Measurements from ENCODE around the gene PHACTR3. TPM values are rescaled to one million over a fixed set of nuclear protein-coding genes. Genes with fewer than 3 reads are reported as not detected.

Gene PHACTR3
- total RNA-seq, 4 donors from 2014 or later: 5.4 to 15.9 (median 10.0) TPM

GRCh38 chr20:59709636-59710035, 105.3 kb downstream of the PHACTR3 start:
- no peak for DNase-seq (ENCODE audit: low spot score in 2 of 2)
- no peak overlapping the region for H3K4me3 ChIP-seq
- WGBS, 2 donors: 58 to 75% methylated on average over 1 of the region's 1 CpG
- H3K4me1 ChIP-seq: no peaks in the 10 kb centered on the region
- H3K27ac ChIP-seq: no peak overlapping the region
- no peaks in the 10 kb centered on the region for H3K36me3 ChIP-seq
- H3K9me3 ChIP-seq: peaks cover 0 to 28% (median 0%) of the 10 kb centered on the region in 4 donors
- TF ChIP-seq, protein P1, sequence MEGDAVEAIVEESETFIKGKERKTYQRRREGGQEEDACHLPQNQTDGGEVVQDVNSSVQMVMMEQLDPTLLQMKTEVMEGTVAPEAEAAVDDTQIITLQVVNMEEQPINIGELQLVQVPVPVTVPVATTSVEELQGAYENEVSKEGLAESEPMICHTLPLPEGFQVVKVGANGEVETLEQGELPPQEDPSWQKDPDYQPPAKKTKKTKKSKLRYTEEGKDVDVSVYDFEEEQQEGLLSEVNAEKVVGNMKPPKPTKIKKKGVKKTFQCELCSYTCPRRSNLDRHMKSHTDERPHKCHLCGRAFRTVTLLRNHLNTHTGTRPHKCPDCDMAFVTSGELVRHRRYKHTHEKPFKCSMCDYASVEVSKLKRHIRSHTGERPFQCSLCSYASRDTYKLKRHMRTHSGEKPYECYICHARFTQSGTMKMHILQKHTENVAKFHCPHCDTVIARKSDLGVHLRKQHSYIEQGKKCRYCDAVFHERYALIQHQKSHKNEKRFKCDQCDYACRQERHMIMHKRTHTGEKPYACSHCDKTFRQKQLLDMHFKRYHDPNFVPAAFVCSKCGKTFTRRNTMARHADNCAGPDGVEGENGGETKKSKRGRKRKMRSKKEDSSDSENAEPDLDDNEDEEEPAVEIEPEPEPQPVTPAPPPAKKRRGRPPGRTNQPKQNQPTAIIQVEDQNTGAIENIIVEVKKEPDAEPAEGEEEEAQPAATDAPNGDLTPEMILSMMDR (IDR thresholded peaks at IDR 0.05): no peak
- TF ChIP-seq POLR2A (IDR thresholded peaks at IDR 0.05): no peak
- TF ChIP-seq EP300 (IDR thresholded peaks at IDR 0.05): no peak
- H3K27me3 ChIP-seq: no peaks in the 10 kb centered on the region

- Histone ChIP-seq H3K27ac (no peak overlapping the region), H3K27me3 (peaks cover 0 to 10% of the 10 kb centered on the region in 2 donors), H3K36me3 (no peaks in the 10 kb centered on the region), H3K9me3 (peaks cover 0 to 11% (median 0%) of the 10 kb centered on the region in 4 donors), H3K4me3 (no peak overlapping the region), H3K4me1 (no peaks in the 10 kb centered on the region)
- DNase-seq (ENCODE audit: low spot score in 2 of 2): no peak
- TF ChIP-seq POLR2A (IDR thresholded peaks at IDR 0.05) (no peak), EP300 (IDR thresholded peaks at IDR 0.05) (no peak)
- TF ChIP-seq, protein P1 (IDR thresholded peaks at IDR 0.05): no peak
Measured at GRCh38 chr20:59718071-59718470, 113.7 kb downstream of the PHACTR3 start.

DNA sequence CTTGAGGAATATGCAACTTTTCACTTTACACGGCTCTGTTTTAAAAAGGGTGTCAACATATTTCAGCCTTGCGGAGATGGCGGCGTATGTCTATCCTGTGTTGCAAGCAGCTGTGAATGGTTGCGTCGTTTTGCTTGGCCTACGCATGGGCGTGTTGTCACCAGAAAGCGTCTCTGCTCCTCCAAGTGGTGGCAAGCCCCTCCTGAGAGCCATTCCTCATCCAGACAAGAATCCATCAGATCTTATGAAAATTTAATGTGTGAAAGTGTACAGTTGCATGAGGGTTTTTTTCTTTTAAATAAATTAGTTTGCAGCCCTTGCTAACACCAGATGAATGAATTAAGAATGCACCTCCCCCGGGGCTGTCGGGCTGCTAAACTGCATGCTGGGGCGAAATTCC, 114.4 kb downstream of the PHACTR3 start:
- WGBS, 2 donors: 84 to 85% methylated on average over 12 of the region's 12 CpGs
- TF ChIP-seq, protein P1 (IDR thresholded peaks at IDR 0.05): no peak
- TF ChIP-seq EP300 (IDR thresholded peaks at IDR 0.05) (no peak), POLR2A (IDR thresholded peaks at IDR 0.05) (no peak)
- DNase-seq (ENCODE audit: low spot score in 2 of 2): no peak
- no peaks in the 10 kb centered on the region for H3K4me1 ChIP-seq
- H3K27me3 ChIP-seq: peaks cover 0 to 11% of the 10 kb centered on the region in 2 donors
- H3K4me3 ChIP-seq: no peak overlapping the region
- H3K27ac ChIP-seq: no peak overlapping the region
- H3K9me3 ChIP-seq: peaks cover 0 to 4% (median 0%) of the 10 kb centered on the region in 4 donors
- no peaks in the 10 kb centered on the region for H3K36me3 ChIP-seq

DNA sequence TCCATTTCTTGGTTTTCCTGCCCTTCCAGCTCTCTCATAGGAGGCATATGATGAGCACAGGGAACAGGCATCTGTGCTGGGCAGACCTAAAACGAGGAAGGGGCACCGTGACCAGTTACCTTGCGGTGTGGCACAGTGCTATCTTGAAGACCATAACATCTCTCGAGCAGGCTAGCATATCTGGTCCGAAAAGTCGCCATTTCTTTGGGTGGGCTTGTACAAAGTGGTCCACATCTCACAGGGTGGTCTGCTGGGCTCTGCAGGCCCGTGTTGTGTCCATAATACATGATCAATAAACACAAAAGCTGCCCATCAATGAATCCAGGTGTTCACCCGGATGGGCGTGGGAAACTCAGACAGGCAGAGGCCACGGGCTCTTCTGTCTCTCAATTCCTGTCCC, 115.7 kb downstream of the PHACTR3 start:
- 89 to 93% methylated on average over 10 of the region's 10 CpGs for WGBS, 2 donors
- no peak overlapping the region for H3K4me3 ChIP-seq

GRCh38 chr20:59721386-59721785, 117.0 kb downstream of the PHACTR3 start:
- H3K36me3 ChIP-seq: no peaks in the 10 kb centered on the region
- no peak for DNase-seq (ENCODE audit: low spot score in 2 of 2)
- peaks cover 0 to 24% of the 10 kb centered on the region in 2 donors for H3K27me3 ChIP-seq
- TF ChIP-seq POLR2A (IDR thresholded peaks at IDR 0.05) (no peak), EP300 (IDR thresholded peaks at IDR 0.05) (no peak)
- TF ChIP-seq, protein P1 (IDR thresholded peaks at IDR 0.05): no peak
- no peaks in the 10 kb centered on the region for H3K9me3 ChIP-seq
- no peak overlapping the region for H3K4me3 ChIP-seq
- H3K4me1 ChIP-seq: no peaks in the 10 kb centered on the region
- WGBS, 2 donors: 80 to 86% methylated on average over 7 of the region's 7 CpGs
- no peak overlapping the region for H3K27ac ChIP-seq

More for the DNA sequence above, 115.7 kb downstream of the PHACTR3 start:
- no peak for DNase-seq (ENCODE audit: low spot score in 2 of 2)
- H3K9me3 ChIP-seq: no peaks in the 10 kb centered on the region
- no peak overlapping the region for H3K27ac ChIP-seq
- H3K4me1 ChIP-seq: no peaks in the 10 kb centered on the region
- TF ChIP-seq, protein P1 (IDR thresholded peaks at IDR 0.05): no peak
- no peak for TF ChIP-seq POLR2A (IDR thresholded peaks at IDR 0.05)
- no peak for TF ChIP-seq EP300 (IDR thresholded peaks at IDR 0.05)
- no peaks in the 10 kb centered on the region for H3K36me3 ChIP-seq
- H3K27me3 ChIP-seq: peaks cover 0 to 22% of the 10 kb centered on the region in 2 donors

Measured in tibial nerve (tissue), 4 donors.